ENCODE measurements around the gene RSPH10B2.
"Not testable (repeated sequence)": the region's sequence is repeated elsewhere in the genome, so short reads cannot be mapped to it uniquely, and the experiment has no call there.

Gene RSPH10B2

DNA sequence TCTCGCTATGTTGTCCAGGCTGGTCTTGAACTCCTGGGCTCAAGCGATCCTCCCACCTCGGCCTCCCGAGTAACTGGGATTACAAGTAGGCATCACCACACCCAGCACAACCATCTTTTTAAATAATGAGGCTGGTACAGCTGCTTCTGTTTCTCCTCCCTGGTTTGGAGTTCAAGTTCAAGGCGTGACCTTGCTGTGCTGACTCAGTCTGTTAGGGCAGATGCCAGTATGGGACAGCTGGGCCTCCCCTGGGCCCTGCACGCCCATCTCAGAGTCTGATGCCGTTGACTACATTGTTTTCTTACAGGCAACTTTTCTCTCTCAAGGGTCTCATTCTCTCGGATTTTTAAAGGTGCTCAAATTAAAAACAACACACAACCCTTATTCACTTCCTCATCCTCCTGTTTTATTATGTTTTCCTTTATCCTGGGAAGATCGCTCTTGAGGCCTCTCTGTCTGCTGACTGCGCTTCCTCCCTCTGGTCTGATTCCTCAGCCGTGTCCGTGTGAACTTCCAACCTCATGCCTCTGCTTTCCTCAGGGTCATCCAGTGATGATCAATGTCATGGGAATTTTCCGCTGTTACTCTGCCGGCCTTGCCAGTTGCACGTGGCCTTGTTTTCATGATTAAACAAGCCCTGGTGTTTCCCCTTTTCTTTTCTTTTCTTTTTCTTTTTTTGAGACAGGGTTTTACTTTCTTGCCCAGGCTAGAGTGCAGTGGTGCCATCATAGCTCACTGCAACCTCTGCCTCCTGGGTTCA is 38.4 kb downstream of the RSPH10B2 start:
- not testable (repeated sequence) for DNase-seq

DNA sequence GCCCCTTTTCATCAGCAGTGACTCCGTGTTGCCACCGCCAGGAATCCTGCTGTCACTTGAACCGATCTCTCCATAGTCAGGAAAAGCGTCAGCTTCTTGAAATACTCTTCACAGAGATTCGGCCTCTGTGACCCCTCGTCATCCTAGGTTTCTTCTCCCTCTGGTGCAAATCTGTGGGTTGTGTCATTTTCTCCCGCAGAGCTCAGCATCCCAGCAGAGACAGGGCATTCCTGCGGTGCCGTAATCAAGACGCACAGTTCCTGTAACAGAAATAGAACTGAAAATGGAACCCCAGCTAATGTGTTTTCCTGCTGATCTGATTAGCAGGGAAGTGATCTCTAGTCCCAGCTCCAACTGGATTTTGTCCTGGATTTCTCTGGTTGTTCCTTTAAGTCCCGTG is 40.4 kb downstream of the RSPH10B2 start:
- DNase-seq = not testable (repeated sequence)

DNA sequence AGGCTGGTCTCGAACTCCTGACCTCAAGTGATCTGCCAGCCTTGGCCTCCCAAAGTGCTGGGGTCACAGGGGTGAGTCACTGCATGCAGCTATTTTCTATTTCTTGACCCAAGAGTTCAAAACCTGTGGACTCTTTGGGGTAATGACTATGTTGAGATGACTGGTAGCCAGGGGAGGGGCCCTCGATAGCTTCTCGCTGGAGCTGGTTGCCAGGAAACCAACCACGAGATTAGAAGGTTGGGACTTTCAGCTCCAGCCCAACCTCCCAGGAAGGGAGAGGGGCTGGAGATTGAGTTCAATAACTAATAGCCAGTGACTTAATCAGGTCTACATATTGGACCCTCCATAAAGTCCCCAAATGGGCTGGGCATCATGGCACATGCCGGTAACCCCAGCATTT is 43.3 kb downstream of the RSPH10B2 start:
- DNase-seq = not testable (repeated sequence)

DNA sequence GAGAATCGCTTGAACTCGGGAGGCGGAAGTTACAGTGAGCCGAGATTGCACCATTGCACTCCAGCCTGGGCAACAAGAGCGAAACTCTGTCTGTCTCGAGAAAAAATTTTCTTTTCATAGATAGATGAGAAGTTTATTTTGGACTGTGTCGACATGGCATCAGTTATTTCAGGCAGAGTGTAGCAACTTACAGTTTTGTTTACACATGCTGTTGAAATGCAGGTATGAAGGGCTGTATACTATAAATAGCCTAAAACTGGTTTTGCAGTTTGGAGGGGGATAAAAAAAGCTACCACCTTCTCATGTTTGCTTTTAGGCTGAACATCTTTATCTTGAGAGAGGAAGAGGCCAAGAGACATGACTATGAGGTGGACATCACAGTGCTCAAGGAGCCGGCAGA is 44.1 kb downstream of the RSPH10B2 start:
- not testable (repeated sequence) for DNase-seq

DNA sequence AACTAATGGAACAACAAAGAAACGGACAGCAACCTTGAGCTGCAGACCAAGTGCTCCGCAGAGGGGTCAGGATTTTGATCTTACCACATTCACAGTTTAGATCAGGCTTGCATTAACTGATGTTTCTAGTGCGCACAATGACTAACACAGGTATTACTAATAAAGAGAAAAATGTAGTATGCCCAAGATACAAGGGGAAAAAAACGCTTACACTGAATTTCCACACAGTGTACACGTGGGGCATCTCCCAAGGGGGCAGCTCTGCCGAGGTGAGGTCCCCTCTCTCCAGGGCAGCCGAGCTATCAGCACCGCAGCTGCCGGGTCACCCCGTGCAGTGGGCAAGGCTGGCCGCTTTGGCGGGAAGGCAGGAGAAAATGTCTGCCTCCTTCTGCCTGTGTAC is 46.0 kb downstream of the RSPH10B2 start:
- not testable (repeated sequence) for DNase-seq

DNA sequence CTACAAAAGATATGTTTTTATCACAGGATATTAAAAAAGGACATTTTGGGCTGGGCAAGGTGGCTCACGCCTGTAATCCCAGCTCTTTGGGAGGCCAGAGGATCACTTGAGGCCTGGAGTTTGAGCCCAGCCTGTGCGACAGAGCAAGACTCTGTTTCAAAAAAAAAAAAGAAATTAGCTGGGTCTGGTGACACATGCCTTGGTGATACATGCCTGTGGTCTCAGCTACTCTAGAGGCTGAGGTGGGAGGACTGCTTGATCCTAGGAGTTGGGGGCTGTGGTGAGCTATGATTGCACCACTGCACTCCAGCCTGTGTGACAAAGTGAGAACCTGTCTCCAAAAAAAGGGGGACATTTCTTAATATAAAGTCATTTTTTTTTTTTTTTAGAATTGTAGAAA is 46.4 kb downstream of the RSPH10B2 start:
- not testable (repeated sequence) for DNase-seq

DNA sequence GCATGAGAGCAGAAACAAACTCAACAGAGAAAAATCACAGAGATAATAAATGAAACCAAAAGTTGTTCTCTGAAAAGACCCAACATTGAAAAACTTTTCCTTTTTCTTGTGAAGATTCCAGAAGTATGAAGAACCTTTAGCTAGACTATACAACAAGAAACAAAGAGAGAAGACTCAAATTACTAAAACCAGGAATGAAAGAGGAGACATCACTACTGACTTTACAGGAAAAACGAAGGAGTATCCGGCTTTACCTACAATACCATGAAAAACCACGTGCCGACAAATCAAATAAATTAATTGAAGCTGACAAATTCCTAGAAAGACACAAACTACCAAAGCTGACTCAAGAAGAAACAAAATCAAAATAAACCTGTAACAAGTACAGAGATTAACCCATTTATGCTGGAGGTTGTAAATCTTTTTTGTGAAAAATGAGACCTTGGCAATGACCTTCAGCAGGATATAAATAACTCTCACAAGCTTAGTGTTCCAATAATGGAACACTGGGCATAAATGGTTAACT is 53.6 kb downstream of the RSPH10B2 start:
- not testable (repeated sequence) for DNase-seq

DNA sequence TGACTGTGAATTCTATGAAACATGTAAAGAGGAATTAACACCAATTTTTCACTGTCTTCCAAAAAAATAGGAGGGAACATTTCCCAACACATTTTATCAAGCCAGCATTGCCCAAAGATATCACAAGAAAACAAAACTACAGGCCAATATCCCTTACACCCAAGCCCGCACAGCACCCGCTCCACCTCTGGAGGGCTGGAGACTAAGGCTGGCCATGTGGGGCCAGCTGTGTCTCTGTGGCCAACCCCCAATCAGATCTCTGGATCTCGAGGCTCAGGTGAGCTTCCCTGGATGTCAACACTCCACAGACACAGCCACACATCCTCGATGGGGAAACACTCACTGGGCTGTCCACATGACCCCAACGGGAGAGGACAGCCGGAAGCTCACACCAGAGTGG is 54.1 kb downstream of the RSPH10B2 start:
- DNase-seq = not testable (repeated sequence)

DNA sequence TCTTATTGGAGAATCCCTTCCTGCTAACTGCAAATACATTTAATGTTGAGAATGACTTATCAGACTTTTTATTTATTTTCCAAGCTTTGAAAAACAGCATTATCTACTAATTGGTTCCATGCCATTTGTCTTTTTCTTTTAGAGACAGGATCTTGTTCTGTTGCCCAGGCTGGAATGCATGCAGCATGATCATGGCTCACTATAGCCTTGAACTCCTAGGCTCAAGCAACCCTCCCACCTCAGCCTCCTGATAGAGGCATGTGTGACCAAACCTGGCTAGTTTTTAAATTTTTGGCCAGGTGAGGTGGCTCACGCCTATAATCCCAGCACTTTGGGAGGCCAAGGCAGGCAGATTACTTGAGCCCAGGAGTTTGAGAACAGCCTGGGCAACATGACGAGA is 59.1 kb downstream of the RSPH10B2 start:
- not testable (repeated sequence) for DNase-seq

DNA sequence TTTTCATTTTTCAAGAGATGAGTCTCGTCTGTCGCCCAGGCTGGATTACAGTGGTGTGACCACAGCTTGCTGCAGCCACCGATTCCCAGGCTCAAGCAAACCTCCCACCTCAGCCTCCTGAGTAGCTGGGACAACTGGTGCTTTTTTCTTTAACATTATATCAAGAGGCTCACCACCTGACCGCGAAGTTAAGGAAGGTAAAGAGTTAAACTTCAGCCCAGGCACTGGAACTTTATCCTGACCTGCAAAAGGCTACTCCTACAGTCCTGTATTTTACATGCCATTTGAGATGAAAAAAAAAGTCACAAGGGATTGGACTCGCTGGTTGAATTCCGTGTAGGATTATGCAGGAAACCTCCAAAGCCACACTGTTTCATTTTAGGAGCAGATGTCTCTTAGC is 61.6 kb downstream of the RSPH10B2 start:
- not testable (repeated sequence) for DNase-seq

DNA sequence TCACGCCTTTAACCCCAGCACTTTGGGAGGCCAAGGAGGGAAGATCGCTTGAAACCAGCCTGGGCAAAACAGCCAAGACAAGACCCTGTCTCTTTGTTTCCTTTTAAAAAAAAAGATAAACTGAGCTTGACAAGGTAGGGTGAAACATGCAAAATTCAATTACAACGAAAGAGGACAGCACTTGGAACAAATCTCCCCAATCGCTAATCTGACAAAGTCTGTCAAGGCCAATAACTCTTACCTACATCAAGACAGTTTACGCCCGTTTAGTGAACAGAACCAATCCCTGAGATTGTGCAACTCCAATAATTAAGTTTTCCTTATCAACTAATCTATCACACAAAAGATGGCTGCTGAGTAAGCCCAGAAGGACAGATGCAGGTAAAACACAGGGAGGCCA is 67.7 kb downstream of the RSPH10B2 start:
- not testable (repeated sequence) for DNase-seq

DNA sequence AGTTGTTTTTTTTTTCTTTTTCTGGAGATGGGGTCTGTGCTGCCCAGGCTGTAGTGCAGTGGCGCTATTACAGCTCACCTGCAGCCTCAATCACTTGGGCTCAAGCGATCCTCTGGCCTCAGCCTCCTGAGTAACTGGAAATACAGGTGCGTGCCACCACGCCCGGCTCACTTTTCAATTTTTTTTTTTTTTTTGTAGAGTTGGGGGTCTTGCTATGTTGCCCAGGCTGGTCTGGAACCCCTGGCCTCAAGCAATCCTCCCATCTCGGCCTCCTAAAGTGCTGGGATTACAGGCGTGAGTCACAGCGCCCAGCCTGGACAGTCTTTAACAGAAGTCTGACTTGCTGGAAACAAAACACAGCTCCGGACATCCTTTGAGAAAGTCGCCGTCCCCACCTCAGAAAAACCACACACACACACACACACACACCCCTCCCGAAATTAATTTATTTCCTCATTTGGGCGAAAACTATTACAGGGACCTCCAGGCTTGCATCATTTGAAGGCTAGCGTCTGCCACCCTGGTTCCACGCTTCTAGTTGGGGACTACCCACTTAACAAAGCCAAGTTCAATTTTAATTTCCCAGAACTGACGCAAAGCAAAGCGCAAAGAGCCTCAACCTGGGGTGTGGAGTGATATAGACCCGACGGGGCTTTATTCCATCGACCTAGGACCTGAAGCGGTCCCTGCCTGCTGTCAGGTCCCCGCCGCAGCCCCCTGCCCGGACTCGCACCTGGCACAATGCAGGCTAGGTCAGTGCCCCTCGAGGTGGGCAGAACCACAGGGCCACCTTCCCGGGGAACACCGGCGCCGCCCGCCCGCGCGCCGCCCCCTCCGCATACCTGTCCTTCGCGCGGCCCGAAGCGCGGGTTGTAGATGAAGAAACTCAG is 71.6 kb downstream of the RSPH10B2 start:
- not testable (repeated sequence) for DNase-seq

DNA sequence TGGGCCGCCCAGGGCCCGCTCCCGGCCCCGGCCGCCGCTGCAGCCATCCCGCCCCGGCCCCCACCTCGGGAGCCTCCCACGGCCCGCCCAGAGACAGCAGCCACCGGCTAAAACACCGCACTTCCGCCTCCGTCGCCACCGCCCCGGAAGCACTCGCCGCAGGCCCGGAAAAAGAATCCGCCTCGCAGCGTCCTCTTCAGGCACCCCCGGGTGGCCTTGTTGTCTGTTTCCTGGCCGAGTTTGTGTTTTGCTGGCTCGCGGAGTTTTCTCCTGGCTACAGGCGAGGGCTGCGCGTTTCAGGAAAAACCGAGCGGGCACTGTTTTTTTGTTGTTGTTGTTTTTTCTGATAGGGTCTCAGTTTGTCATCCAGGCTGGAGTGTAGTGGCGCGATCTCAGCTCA is 72.2 kb downstream of the RSPH10B2 start, which contains the start of gene CCZ1B:
Gene CCZ1B, minus strand, starts transcription at position 125 of the 400 bp plus-strand sequence. Its CDS starts 78 bp downstream, at position 47.
- DNase-seq = peak; percentile 54

DNA sequence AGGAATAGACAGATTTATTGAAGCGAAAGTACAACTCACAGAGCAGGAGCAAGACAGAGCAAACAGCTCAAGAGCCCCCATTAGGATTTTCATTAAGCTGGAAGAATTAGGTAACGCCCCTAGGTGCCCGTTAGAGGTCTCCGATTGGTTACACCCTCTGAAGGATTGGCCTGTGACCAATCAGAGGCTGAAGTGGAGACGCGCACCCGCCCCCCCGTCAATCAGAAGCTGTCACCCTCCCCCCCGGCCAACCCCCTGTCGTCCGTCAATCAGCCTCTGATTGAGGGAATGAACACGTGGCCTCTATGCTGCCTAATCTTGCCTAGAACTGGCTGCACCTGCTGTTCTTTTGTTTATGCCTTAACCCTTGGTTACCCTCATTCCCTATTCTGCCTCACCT is 73.3 kb downstream of the RSPH10B2 start:
- peak; percentile 77 for DNase-seq

DNA sequence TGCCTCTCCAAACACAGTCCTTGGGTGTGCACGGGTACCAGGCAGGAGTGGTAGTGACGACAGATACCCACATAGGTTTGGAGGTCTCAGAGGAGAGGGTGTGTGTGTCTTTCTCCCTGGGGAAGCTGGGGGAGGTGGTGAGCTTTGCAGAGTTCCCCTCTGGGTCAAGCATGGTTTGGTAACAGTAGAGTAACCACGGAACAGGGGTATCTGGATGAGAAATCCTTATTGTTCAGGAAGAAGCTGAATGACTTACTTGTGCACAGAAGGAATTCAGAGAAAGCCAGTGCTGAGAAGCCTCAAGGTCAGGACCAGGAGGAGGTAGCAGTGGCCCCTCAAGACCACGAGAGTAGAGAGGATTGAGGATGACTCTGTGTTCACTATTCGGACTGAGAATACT is 75.7 kb downstream of the RSPH10B2 start:
- DNase-seq = not testable (repeated sequence)

DNA sequence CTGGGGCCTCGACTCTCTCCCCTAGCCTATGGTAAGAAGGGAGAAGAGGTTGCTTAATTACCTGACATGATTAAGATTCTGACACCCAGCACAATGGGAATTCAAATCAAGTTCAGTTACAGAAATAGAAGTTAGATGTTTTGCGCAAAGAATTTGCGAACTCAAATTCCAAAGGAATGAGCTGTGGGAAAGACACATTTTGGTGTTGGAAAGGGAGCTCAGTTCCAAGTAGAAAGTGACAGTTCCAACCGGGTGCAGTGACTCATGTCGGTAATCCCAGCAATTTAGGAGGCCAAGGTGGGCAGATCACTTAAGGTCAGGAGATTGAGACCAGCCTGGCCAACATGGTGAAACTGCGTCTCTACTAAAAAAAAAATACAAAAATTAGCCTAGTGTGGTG is 76.1 kb downstream of the RSPH10B2 start:
- not testable (repeated sequence) for DNase-seq

DNA sequence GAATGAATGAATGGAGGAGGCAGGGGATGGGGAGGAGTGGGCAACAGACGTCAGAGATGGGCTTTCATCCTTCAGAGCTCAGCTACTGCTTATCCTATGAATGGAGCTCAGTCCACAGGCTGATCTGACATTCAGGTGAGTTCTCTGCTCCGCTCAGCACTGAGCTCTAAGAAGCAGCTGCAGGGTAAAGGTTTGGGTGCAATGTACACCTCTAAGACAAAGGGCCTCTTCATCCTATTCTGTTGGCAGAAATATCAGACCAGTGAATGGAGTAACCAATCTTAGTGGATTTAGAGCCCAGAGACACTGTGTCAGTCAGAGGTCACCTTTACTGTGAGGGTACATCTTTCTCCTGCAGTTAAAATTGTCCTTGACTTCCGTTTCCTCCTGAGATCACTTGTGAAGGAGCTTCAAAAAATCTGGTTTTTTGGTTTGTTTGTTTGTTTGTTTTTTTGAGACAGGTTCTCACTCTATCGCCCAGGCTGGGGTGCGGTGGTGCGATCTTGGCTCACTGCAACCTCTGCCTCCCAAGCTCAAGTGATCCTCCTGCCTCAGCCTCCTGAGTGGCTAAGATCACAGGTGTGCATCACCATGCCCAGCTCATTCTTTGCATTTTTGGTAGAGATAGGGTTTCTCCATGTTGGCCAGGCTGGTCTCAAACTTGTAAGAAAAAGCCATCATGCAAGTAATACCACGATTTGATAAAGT is 77.3 kb downstream of the RSPH10B2 start:
- no peak for DNase-seq

DNA sequence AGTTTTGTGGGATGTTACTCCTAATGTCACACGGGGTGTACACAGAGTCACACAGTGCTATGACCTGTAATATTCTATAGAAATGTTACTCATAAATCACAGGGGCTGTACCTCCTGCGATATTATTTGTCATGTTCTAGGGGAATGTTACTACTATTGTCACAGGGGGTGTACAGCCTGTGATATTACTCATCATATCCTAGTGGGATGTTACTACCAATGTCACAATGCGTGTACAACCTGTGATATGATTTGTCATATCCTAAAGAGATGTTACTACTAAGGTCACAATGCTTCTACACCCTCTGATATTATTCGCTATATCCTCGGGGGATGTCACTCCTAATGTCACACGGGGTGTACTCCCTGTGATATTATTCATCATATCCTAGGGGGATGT is 79.7 kb downstream of the RSPH10B2 start:
- DNase-seq = no peak

DNA sequence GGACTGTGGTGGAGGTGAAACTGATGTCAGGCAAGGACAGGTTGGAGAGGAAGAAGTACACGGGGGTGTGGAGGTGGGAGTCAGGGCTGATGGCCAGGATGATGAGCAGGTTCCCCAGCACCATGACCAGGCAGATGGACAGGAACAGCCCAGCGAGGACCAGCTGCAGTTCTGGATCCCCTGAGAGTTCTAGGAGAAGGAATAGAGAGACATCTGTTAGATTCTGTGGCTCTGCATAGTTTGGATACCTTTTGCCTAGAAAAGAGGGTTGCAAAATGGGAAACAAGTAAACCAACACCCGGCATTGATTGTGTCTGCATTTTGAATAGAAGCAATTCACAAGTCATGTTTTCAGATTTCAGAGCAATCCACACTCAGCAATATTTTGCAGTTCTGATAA is 81.6 kb downstream of the RSPH10B2 start:
- not testable (repeated sequence) for DNase-seq

DNA sequence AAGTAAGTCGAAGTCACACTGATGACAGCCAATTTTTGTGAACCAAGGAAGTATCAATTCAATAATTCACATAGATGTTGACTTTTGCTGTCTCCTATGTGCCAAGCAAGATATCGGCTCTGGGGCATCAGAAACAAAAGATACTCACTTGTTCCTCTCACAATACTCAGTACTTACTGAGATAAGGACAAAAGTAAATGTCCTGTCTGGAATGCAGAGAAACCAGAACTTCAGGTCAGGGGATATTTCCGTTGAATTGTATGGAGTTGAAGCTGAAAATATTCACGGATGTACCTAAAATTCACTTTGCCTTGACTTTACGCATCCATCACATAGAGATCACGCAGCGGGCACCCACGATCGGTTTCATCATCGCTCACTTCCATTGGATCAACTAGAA is 83.2 kb downstream of the RSPH10B2 start:
- not testable (repeated sequence) for DNase-seq

DNA sequence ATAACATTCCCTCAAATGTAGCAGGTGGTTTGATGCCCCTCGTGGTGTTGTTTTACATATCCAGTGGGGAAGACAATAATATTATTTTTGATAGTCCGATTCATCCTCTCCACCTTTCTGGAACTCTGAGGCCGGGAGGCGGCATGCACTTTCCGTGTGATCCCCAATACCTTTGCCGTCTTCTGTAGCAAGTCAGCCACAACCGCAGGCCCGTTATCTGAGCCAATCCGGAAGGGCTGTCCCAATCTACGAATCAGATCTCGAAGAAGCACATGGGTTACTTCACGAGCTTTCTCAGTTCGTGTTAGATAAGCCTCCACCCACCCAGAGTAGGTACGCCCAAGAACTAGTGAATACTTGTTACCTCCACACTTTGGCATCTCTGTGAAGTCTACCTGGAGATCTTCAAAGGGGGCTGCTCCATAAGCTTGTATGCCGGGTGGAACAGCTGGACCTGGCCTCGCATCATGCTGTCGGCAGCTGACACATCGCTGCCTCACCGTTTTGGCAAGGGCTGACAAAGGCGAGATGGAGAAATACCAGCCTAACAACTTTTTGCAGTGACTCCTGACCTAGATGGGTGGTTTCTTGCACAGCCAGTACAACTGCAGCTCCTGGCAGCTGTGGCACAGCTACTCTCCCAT is 88.5 kb downstream of the RSPH10B2 start:
- not testable (repeated sequence) for DNase-seq

DNA sequence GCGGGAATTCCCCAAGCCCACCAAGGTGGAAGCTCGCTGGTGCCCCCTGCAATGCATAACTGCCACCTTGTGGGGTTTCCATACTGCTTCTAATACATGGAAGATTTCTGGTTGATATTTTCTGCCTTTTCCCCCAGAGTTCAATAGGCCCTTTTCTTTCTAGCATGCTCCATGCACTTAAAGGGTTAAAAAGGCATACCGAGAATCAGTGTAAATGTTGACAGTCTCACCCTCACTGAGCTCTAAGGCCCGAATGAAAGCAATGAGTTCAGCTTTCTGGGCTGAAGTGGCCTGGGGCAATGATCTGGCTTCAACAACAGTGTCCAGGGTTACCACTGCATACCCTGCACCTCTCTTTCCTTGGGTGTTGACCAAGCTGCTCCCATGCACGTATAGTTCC is 89.2 kb downstream of the RSPH10B2 start:
- DNase-seq = not testable (repeated sequence)

Data from NCI-H2029 (cell line).